ENCODE results near the gene PVALEF. TPM values are rescaled to one million over a fixed set of nuclear protein-coding genes. Genes with fewer than 3 reads are reported as not detected.
"Not testable (repeated sequence)": the region's sequence is repeated elsewhere in the genome, so short reads cannot be mapped to it uniquely, and the experiment has no call there.

The PVALEF gene
- total RNA-seq, 1 experiment from 2014 or later, result not detected

- Histone ChIP-seq H3K36me3 (replicated peaks; ENCODE audit: control insufficient read depth, insufficient read depth, low read length) (peaks cover 2% of the 10 kb centered on the region), H3K4me3 (ENCODE audit: insufficient read depth, low read depth, low read length) (peak within 1 kb of the TSS; percentile 72), H3K27me3 (ENCODE audit: control insufficient read depth, insufficient read depth, low read length) (peaks cover 2% of the 10 kb centered on the region; the same call in 1 of the 2 replicates)
- DNase-seq, result peak; percentile 100
These were observed 57.8 kb downstream of the PVALEF start, which contains the start of gene CEP131 for GRCh38 chr17:81222906-81223761. CEP131 (minus strand) TSS chr17:81222965; CDS start chr17:81220056, 2,909 bp downstream.

- peaks cover 2% of the 10 kb centered on the region; the same call in 1 of the 2 replicates for H3K27me3 ChIP-seq (ENCODE audit: control insufficient read depth, insufficient read depth, low read length)
- no peak for DNase-seq
- H3K4me3 ChIP-seq (ENCODE audit: insufficient read depth, low read depth, low read length), result peak overlapping the region; percentile 57
- H3K36me3 ChIP-seq (replicated peaks; ENCODE audit: control insufficient read depth, insufficient read depth, low read length), result peaks cover 2% of the 10 kb centered on the region
These were observed 58.4 kb downstream of the PVALEF start for GRCh38 chr17:81223762-81224130.

GRCh38 chr17:81227630-81228029 is 62.3 kb downstream of the PVALEF start:
- DNase-seq; H3K36me3 ChIP-seq (replicated peaks; ENCODE audit: control insufficient read depth, insufficient read depth, low read length); H3K27me3 ChIP-seq (ENCODE audit: control insufficient read depth, insufficient read depth, low read length); H3K4me3 ChIP-seq (ENCODE audit: insufficient read depth, low read depth, low read length): not testable (repeated sequence)

GRCh38 chr17:81228420-81228819 is 63.1 kb downstream of the PVALEF start:
- Histone ChIP-seq H3K27me3 (ENCODE audit: control insufficient read depth, insufficient read depth, low read length) (peaks cover 2% of the 10 kb centered on the region; the same call in 1 of the 2 replicates), H3K4me3 (ENCODE audit: insufficient read depth, low read depth, low read length) (no peak overlapping the region), H3K36me3 (replicated peaks; ENCODE audit: control insufficient read depth, insufficient read depth, low read length) (peaks cover 4% of the 10 kb centered on the region)
- no peak for DNase-seq

- Histone ChIP-seq H3K27me3 (ENCODE audit: control insufficient read depth, insufficient read depth, low read length) (no peaks in the 10 kb centered on the region; the same call in 1 of the 2 replicates), H3K4me3 (ENCODE audit: insufficient read depth, low read depth, low read length) (no peak overlapping the region), H3K36me3 (replicated peaks; ENCODE audit: control insufficient read depth, insufficient read depth, low read length) (peaks cover 4% of the 10 kb centered on the region)
- no peak for DNase-seq
These were observed 63.7 kb downstream of the PVALEF start for GRCh38 chr17:81228834-81229665.

GRCh38 chr17:81229666-81229920 is 64.3 kb downstream of the PVALEF start:
- Histone ChIP-seq H3K27me3 (ENCODE audit: control insufficient read depth, insufficient read depth, low read length) (no peaks in the 10 kb centered on the region), H3K36me3 (replicated peaks; ENCODE audit: control insufficient read depth, insufficient read depth, low read length) (peaks cover 4% of the 10 kb centered on the region), H3K4me3 (ENCODE audit: insufficient read depth, low read depth, low read length) (no peak overlapping the region)
- DNase-seq, result no peak

- peak; percentile 93 for DNase-seq
- Histone ChIP-seq H3K27me3 (ENCODE audit: control insufficient read depth, insufficient read depth, low read length) (no peaks in the 10 kb centered on the region), H3K4me3 (ENCODE audit: insufficient read depth, low read depth, low read length) (no peak overlapping the region), H3K36me3 (replicated peaks; ENCODE audit: control insufficient read depth, insufficient read depth, low read length) (peaks cover 4% of the 10 kb centered on the region)
These were observed 64.9 kb downstream of the PVALEF start for GRCh38 chr17:81230043-81230820.

GRCh38 chr17:81231121-81231645 is 65.9 kb downstream of the PVALEF start:
- H3K4me3 ChIP-seq (ENCODE audit: insufficient read depth, low read depth, low read length), result no peak overlapping the region
- DNase-seq, result no peak

GRCh38 chr17:81231766-81232581 is 66.7 kb downstream of the PVALEF start:
- Histone ChIP-seq H3K27me3 (ENCODE audit: control insufficient read depth, insufficient read depth, low read length) (no peaks in the 10 kb centered on the region), H3K36me3 (replicated peaks; ENCODE audit: control insufficient read depth, insufficient read depth, low read length) (peaks cover 4% of the 10 kb centered on the region), H3K4me3 (ENCODE audit: insufficient read depth, low read depth, low read length) (no peak overlapping the region)
- no peak for DNase-seq

More at GRCh38 chr17:81231121-81231645, 65.9 kb downstream of the PVALEF start:
- Histone ChIP-seq H3K36me3 (replicated peaks; ENCODE audit: control insufficient read depth, insufficient read depth, low read length) (peaks cover 4% of the 10 kb centered on the region), H3K27me3 (ENCODE audit: control insufficient read depth, insufficient read depth, low read length) (no peaks in the 10 kb centered on the region)

Other genes with a start within 250 kb of the PVALEF start
- 13.0 and 15.0 TPM in 2 replicates for gene CHMP6, start 173.7 kb upstream of the PVALEF start, total RNA-seq (2014; rRNA removed; shearing (Covaris generic))
- 14.9 and 19.5 TPM in 2 replicates for gene BAIAP2, start 130.4 kb upstream of the PVALEF start, total RNA-seq (2014; rRNA removed; shearing (Covaris generic))
- 1.5 and 2.0 TPM in 2 replicates for gene AATK, start 714 bp downstream of the PVALEF start, total RNA-seq (2014; rRNA removed; shearing (Covaris generic))
- gene CEP131, start 57.5 kb downstream of the PVALEF start, total RNA-seq (2014; rRNA removed; shearing (Covaris generic)), result 20.2 and 24.7 TPM in 2 replicates
- 18.1 and 19.8 TPM in 2 replicates for gene TEPSIN, start 73.5 kb downstream of the PVALEF start, total RNA-seq (2014; rRNA removed; shearing (Covaris generic))
- 32.6 and 38.8 TPM in 2 replicates for gene NDUFAF8, start 73.8 kb downstream of the PVALEF start, total RNA-seq (2014; rRNA removed; shearing (Covaris generic))
- gene SLC38A10, start 129.8 kb downstream of the PVALEF start, total RNA-seq (2014; rRNA removed; shearing (Covaris generic)), result 39.1 and 44.2 TPM in 2 replicates
- gene BAHCC1, start 229.9 kb downstream of the PVALEF start, total RNA-seq (2014; rRNA removed; shearing (Covaris generic)), result 8.7 and 19.7 TPM in 2 replicates

All from H7 (cell line).